Fibroblast of skin of back (primary cell): ENCODE measurements around the gene EMILIN1.

ENCODE experiments used
- DNase-seq: peaks from one replicate; pipeline ENCODE4 v3.0.0-alpha.2; 2013

The EMILIN1 gene

GRCh38 chr2:27081984-27082772 lies 3.8 kb downstream of the EMILIN1 start:
- DNase-seq: no peak

GRCh38 chr2:27082773-27083409 lies 4.5 kb downstream of the EMILIN1 start:
- no peak for DNase-seq

GRCh38 chr2:27083410-27084296 lies 5.2 kb downstream of the EMILIN1 start:
- no peak for DNase-seq

- DNase-seq: no peak
These were observed 6.1 kb downstream of the EMILIN1 start for GRCh38 chr2:27084297-27085061.

GRCh38 chr2:27085062-27085672 lies 6.8 kb downstream of the EMILIN1 start:
- no peak for DNase-seq

- peak; percentile 69 for DNase-seq
These were observed 7.3 kb downstream of the EMILIN1 start for GRCh38 chr2:27085673-27086089.

- DNase-seq: peak; percentile 89
These were observed 7.8 kb downstream of the EMILIN1 start for GRCh38 chr2:27086090-27086723.

GRCh38 chr2:27086724-27087593 lies 8.5 kb downstream of the EMILIN1 start, which contains the start of gene KHK:
KHK (plus strand) TSS chr2:27086772; CDS start chr2:27087260, 488 bp downstream.
- DNase-seq: no peak

GRCh38 chr2:27087823-27088410 lies 9.5 kb downstream of the EMILIN1 start:
- DNase-seq: no peak

GRCh38 chr2:27088634-27089033 lies 10.2 kb downstream of the EMILIN1 start:
- DNase-seq: no peak

GRCh38 chr2:27089111-27089954 lies 10.9 kb downstream of the EMILIN1 start:
- DNase-seq: no peak

GRCh38 chr2:27091746-27092695 lies 13.6 kb downstream of the EMILIN1 start:
- DNase-seq: no peak

GRCh38 chr2:27092696-27093429 lies 14.4 kb downstream of the EMILIN1 start:
- no peak for DNase-seq

- DNase-seq: no peak
These were observed 15.3 kb downstream of the EMILIN1 start for GRCh38 chr2:27093430-27094352.

- DNase-seq: no peak
These were observed 16.1 kb downstream of the EMILIN1 start for GRCh38 chr2:27094353-27094984.
